HEK293T (cell line): ENCODE data around the gene RASA3.

Source experiments
- ARNT ChIP-seq: fragments of 450-650 bp; IDR thresholded peaks from 2 replicates; pipeline ENCODE4 v1.6.1; 2017; ENCODE audit warnings: mild to moderate bottlenecking
- BHLHE40 ChIP-seq: fragments of 450-650 bp; IDR thresholded peaks from 2 replicates; pipeline ENCODE4 v1.6.1; 2016; ENCODE audit warnings: mild to moderate bottlenecking, moderate library complexity, borderline replicate concordance
- CTBP1 ChIP-seq: fragments of 450-650 bp; IDR thresholded peaks from 2 replicates; pipeline ENCODE4 v1.6.1; 2016; ENCODE audit warnings: borderline replicate concordance
- FOXK2 ChIP-seq: fragments of 450-650 bp; IDR thresholded peaks from 2 replicates; pipeline ENCODE4 v1.6.1; 2016; ENCODE audit warnings: mild to moderate bottlenecking
- L3MBTL2 ChIP-seq: fragments of 450-650 bp; conservative IDR thresholded peaks from 2 replicates; pipeline ENCODE4 v1.6.1; 2016; ENCODE audit warnings: mild to moderate bottlenecking
- LEF1 ChIP-seq: fragments of 450-650 bp; IDR thresholded peaks from 2 replicates; pipeline ENCODE4 v1.6.1; 2017; ENCODE audit warnings: mild to moderate bottlenecking, borderline replicate concordance
- NFRKB ChIP-seq: fragments of 450-650 bp; IDR thresholded peaks from 2 replicates; pipeline ENCODE4 v1.6.1; 2016; ENCODE audit warnings: mild to moderate bottlenecking, moderate library complexity
- SP1 ChIP-seq: fragments of 450-650 bp; IDR thresholded peaks from 2 replicates; pipeline ENCODE4 v1.6.1; 2017
- SUZ12 ChIP-seq: fragments of 450-650 bp; IDR thresholded peaks from 2 replicates; pipeline ENCODE4 v1.6.1; 2016; ENCODE audit warnings: mild to moderate bottlenecking
- TARDBP ChIP-seq: fragments of 450-650 bp; IDR thresholded peaks from 2 replicates; pipeline ENCODE4 v1.6.1; 2016

DNA sequence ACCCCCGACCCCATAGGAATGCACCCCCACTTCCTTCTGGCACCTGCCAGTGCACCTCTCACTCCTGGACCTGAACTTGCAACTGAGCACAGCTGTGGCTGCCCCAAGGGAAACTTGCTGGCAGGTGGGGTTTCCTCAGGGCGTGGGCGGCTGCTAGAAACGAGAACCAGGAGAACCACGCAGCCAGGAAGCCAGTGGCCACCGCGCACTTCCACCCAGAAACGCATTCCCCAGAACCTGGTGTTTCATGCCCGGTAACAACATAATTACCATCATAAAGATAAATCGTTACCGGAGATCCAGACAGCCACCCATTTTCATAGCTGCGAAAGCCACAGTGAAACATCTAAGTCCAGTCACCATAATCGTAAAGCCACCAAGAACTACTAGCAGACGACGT is 83.4 kb downstream of the RASA3 start:
- TF ChIP-seq LEF1 = no peak
- no peak for TF ChIP-seq L3MBTL2
- no peak for TF ChIP-seq FOXK2
- TF ChIP-seq SUZ12 = no peak
- no peak for TF ChIP-seq CTBP1
- no peak for TF ChIP-seq SP1
- no peak for TF ChIP-seq TARDBP
- no peak for TF ChIP-seq ARNT
- TF ChIP-seq BHLHE40 = no peak
- TF ChIP-seq NFRKB = no peak
